ENCODE measurements around the gene OSGEPL1.

OSGEPL1 gene

DNA sequence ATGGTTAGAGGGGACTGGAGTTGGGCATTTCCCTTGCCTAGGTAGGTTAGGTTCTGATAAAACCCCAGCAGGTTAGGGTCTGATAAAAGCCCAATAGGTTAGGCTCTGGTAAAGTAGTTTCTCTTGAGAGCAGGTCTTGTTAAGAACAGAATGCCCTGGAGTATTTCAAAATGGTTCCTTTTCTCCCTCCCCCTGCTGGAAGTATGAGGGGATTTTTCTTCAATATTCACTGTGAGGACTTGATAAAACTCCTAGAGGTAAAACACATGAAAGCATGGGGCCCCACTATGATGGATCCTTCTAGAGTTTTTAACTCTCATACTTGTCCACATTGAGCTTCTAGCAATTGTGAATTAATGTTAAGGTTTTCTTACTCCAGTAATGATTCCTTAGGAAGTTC lies 60.5 kb downstream of the OSGEPL1 start:
- H3K4me3 ChIP-seq (ENCODE audit: low read depth, low read length): no peak overlapping the region
- no peak for DNase-seq (ENCODE audit: low read depth)
- TF ChIP-seq, protein P1, sequence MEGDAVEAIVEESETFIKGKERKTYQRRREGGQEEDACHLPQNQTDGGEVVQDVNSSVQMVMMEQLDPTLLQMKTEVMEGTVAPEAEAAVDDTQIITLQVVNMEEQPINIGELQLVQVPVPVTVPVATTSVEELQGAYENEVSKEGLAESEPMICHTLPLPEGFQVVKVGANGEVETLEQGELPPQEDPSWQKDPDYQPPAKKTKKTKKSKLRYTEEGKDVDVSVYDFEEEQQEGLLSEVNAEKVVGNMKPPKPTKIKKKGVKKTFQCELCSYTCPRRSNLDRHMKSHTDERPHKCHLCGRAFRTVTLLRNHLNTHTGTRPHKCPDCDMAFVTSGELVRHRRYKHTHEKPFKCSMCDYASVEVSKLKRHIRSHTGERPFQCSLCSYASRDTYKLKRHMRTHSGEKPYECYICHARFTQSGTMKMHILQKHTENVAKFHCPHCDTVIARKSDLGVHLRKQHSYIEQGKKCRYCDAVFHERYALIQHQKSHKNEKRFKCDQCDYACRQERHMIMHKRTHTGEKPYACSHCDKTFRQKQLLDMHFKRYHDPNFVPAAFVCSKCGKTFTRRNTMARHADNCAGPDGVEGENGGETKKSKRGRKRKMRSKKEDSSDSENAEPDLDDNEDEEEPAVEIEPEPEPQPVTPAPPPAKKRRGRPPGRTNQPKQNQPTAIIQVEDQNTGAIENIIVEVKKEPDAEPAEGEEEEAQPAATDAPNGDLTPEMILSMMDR (IDR thresholded peaks at IDR 0.05; ENCODE audit: insufficient read depth, low read depth, low read length, missing control alignments): peak; percentile 12

DNA sequence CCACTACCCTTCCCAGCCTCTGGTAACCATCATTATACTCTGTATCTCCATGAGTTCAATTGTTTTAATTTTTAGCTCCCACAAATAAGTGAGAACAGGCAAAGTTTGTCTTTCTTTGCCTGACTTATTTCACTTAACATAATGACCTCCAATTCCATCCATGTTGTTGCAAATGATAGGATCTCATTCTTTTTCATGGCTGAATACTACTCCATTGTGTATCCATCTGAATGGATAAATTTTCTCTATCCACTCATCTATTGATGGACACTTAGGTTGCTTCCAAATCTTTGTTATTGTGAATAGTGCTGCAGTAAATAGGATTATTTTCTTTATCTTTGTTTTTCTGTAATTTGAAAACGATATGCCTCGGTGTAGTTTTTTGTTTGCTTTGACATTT lies 61.9 kb downstream of the OSGEPL1 start:
- TF ChIP-seq, protein P1 (IDR thresholded peaks at IDR 0.05; ENCODE audit: insufficient read depth, low read depth, low read length, missing control alignments): no peak

DNA sequence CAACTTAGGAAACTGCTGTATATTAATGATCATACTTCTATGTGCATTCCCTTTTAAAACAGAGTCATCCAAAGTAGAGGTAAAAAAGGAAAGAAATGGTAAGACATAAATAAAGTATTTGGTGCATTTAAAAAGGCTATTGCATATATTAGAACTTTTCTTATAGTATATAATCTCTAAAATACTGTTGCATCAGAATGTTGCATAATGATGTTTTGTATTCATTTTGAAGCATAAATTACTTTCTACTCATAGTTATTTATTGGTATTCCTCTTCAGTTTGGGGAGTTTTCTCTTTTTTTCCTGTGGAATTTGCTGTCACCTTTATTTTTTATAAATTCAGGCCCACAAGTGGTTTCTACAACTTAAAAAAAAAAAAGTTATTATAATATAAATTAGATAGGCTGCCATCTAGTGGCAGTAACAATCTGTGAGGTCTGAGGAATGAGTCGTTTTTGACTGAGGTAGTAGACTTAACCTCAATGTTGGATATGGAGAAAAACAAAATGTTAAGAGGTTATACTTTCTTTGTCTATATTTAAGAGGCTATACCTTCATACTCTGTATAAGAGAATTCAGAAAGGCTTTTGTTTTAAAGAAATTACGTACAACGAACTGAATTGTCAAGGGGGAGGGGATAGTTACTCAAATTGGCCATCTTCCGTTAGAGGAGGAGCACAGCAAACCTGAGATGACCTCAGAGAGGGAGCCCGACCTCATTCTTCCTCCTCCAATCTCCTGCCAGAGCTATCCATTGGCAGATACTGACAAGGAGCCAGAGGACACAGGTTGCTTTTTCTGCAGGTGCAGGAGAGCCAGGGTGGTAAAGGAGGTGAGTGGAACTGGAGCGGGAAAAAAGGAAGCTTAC lies 64.3 kb downstream of the OSGEPL1 start:
- peak; percentile 54 for DNase-seq (ENCODE audit: low read depth)
- TF ChIP-seq, protein P1 (IDR thresholded peaks at IDR 0.05; ENCODE audit: insufficient read depth, low read depth, low read length, missing control alignments): peak; percentile 38
- no peak overlapping the region for H3K4me3 ChIP-seq (ENCODE audit: low read depth, low read length)

More for the DNA sequence above, 61.9 kb downstream of the OSGEPL1 start:
- DNase-seq (ENCODE audit: low read depth): no peak
- no peak overlapping the region for H3K4me3 ChIP-seq (ENCODE audit: low read depth, low read length)
